Measurements from ENCODE around the gene HEMK1.

HEMK1 gene

DNA sequence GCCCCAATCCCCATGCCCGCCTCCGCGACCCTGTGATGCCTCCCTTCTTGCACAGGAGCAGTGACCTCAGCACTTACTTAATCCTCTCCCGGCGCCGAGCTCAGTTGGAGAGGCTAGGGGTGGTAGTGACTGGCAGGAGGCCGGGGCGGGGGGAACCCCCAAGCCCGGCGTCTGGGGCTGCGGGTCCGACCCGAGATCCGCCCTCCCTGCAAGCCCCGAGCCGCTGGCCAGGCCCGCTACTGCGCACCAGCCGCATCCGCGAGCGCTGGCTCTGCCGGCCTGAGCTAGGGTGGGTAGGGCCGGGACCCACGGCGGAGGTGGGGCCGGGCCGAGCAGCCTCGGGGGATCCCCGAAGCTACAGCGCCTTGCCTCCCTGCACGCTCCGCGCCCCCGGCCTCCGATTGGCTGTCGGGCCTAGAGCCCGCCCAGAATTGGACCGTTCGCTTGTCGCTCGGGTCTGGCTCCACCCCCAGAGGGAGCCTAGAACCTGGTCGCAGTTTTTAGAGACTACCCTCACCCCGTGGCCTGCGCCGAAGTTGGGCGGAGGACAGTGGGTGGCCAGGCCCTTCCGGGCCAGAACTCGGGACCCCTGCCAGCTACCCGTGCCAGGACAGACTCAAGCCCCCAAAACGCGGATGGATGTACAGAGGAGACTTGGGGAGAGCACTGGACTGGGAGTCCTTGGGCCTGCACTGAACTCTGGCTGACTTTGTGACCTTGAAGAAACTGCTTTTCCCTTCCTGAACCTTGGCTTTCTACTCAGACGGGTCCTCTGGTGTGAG, 1.7 kb upstream of the HEMK1 start, which contains the start of gene C3orf18:
TSS of gene C3orf18 (minus strand) at position 362 of the 782 bp plus-strand sequence. CDS start 2,048 bp downstream, outside the sequence.
- Histone ChIP-seq H3K27ac (peak within 1 kb of the TSS; percentile 78 to 79), H3K9me3 (no peaks in the 10 kb centered on the region), H3K27me3 (no peaks in the 10 kb centered on the region), H3K4me1 (peaks cover 0 to 34% (median 25%) of the 10 kb centered on the region in 4 donors), H3K36me3 (peaks cover 0 to 11% (median 1%) of the 10 kb centered on the region in 3 donors), H3K4me3 (peak within 1 kb of the TSS; percentile 67 to 68)
- peak; percentile 94 to 96 for DNase-seq
- intact Hi-C loops (cut with DNase I; ENCODE audit: low total_unique reads): no loop called here
- peak in 1 of 2 experiments; percentile 7 for TF ChIP-seq CTCF (IDR thresholded peaks at IDR 0.05)

DNA sequence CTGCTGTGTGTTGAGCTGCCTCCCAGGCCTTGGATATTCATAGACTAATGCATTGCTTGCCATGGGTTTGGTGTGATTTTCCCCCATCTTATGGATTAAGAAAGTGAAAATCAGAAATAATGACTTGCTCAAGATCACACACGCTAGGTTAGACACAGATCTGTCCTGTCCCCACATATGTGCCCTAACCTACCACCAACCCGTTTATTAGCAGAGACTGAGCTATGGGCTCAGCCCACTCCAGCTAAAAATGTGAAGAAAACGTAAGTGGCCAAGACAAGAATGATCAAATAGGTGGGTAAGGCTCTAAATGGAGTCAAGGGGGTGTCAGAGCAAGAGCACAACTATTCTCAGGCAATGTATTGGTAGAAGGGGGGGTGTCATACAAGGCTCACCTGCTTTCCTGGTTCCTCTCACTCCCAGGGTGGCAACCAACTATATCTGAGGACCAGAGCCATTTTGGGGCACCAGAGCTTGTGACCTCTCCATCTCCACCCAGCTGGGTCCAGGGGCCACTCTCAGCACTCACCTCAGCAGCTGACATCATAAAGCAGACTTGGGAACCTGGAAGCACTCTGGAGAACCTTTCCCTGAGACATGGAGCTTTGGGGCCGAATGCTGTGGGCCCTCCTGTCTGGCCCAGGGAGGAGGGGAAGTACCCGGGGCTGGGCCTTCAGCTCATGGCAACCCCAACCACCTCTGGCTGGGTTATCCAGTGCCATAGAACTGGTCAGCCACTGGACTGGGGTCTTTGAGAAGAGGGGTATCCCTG, 1.4 kb downstream of the HEMK1 start:
- no peaks in the 10 kb centered on the region for H3K9me3 ChIP-seq
- H3K36me3 ChIP-seq: peaks cover 0 to 28% (median 7%) of the 10 kb centered on the region in 3 donors
- DNase-seq: no peak
- H3K27me3 ChIP-seq: no peaks in the 10 kb centered on the region
- no peak for TF ChIP-seq CTCF (IDR thresholded peaks at IDR 0.05)
- H3K27ac ChIP-seq: peak overlapping the region in 1 of 2 donors; percentile 78
- peaks cover 0 to 38% (median 25%) of the 10 kb centered on the region in 4 donors for H3K4me1 ChIP-seq
- H3K4me3 ChIP-seq: peak overlapping the region in 1 of 2 donors; percentile 67
- intact Hi-C loops (cut with DNase I; ENCODE audit: low total_unique reads): loop anchor here (1.0 to 10.0 kb wide), 2 partner anchors 42 to 814 kb away; partner anchors contain the start of gene MANF

GRCh38 chr3:50571486-50571885, 2.2 kb downstream of the HEMK1 start:
- TF ChIP-seq CTCF (IDR thresholded peaks at IDR 0.05): no peak
- intact Hi-C loops (cut with DNase I; ENCODE audit: low total_unique reads): loop anchor here (1.0 to 10.0 kb wide), 2 partner anchors 41 to 813 kb away; partner anchors contain the start of gene MANF
- Histone ChIP-seq H3K27me3 (no peaks in the 10 kb centered on the region), H3K9me3 (no peaks in the 10 kb centered on the region), H3K27ac (no peak overlapping the region), H3K36me3 (peaks cover 0 to 36% (median 10%) of the 10 kb centered on the region in 3 donors), H3K4me1 (peaks cover 0 to 37% (median 25%) of the 10 kb centered on the region in 4 donors), H3K4me3 (no peak overlapping the region)
- no peak for DNase-seq

DNA sequence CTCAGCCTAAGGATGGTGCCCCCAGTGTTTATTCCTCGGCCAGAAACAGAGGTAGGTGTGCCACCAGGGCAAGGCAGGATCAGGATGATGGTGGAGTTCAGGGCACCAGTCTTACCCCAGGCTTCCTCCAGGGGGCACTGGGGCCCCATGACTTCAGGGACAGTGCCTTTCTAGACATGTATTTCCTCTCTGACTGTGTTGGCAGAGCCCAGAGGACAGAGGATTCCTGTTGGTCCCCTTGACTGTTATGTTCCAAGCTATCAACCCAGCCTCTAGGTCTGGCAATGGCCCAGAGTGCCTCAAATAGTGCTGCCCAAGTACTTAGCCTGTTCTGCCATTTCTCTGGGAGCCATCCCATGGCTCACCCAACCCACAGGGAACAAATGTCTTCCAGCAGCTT, 2.8 kb downstream of the HEMK1 start:
- H3K9me3 ChIP-seq: no peaks in the 10 kb centered on the region
- intact Hi-C loops (cut with DNase I; ENCODE audit: low total_unique reads): loop anchor here (10.0 kb wide), 1 partner anchor 813 kb away; the partner anchor contains the start of gene MANF
- H3K27ac ChIP-seq: peak overlapping the region in 1 of 2 donors; percentile 29
- peaks cover 0 to 42% (median 17%) of the 10 kb centered on the region in 3 donors for H3K36me3 ChIP-seq
- H3K27me3 ChIP-seq: no peaks in the 10 kb centered on the region
- peaks cover 0 to 30% (median 19%) of the 10 kb centered on the region in 4 donors for H3K4me1 ChIP-seq
- DNase-seq: peak; percentile 60 to 80
- peak; percentile 94 to 97 for TF ChIP-seq CTCF (IDR thresholded peaks at IDR 0.05)
- no peak overlapping the region for H3K4me3 ChIP-seq

GRCh38 chr3:50572801-50573371, 3.6 kb downstream of the HEMK1 start:
- Histone ChIP-seq H3K9me3 (no peaks in the 10 kb centered on the region), H3K36me3 (peaks cover 0 to 50% (median 23%) of the 10 kb centered on the region in 3 donors), H3K4me3 (no peak overlapping the region), H3K4me1 (peaks cover 0 to 27% (median 17%) of the 10 kb centered on the region in 4 donors), H3K27me3 (no peaks in the 10 kb centered on the region), H3K27ac (no peak overlapping the region)
- intact Hi-C loops (cut with DNase I; ENCODE audit: low total_unique reads): loop anchor here (10.0 kb wide), 1 partner anchor 812 kb away; the partner anchor contains the start of gene MANF
- DNase-seq: no peak
- no peak for TF ChIP-seq CTCF (IDR thresholded peaks at IDR 0.05)
